ENCODE data around the gene BAZ2A.
"Not testable (repeated sequence)": the region's sequence is repeated elsewhere in the genome, so short reads cannot be mapped to it uniquely, and the experiment has no call there.

BAZ2A gene

GRCh38 chr12:56593909-56594621 is 36.1 kb downstream of the BAZ2A start:
- peak; percentile 67 for DNase-seq

GRCh38 chr12:56591961-56592360 is 38.2 kb downstream of the BAZ2A start:
- DNase-seq: no peak

GRCh38 chr12:56591126-56591525 is 39.0 kb downstream of the BAZ2A start:
- DNase-seq: no peak

- DNase-seq: peak; percentile 30
Measured at GRCh38 chr12:56590237-56590830, 39.8 kb downstream of the BAZ2A start.

GRCh38 chr12:56589783-56590182 is 40.3 kb downstream of the BAZ2A start:
- no peak for DNase-seq

GRCh38 chr12:56585098-56585497 is 45.0 kb downstream of the BAZ2A start:
- no peak for DNase-seq

- DNase-seq: peak; percentile 44
Measured at GRCh38 chr12:56581418-56582145, 48.5 kb downstream of the BAZ2A start.

- no peak for DNase-seq
Measured at GRCh38 chr12:56578983-56579546, 51.1 kb downstream of the BAZ2A start.

- not testable (repeated sequence) for DNase-seq
Measured at GRCh38 chr12:56577248-56577647, 52.9 kb downstream of the BAZ2A start.

GRCh38 chr12:56574210-56574609 is 55.9 kb downstream of the BAZ2A start:
- no peak for DNase-seq

- no peak for DNase-seq
Measured at GRCh38 chr12:56572288-56572687, 57.8 kb downstream of the BAZ2A start.

GRCh38 chr12:56571121-56571520 is 59.0 kb downstream of the BAZ2A start:
- no peak for DNase-seq

GRCh38 chr12:56568146-56568545 is 62.0 kb downstream of the BAZ2A start:
- DNase-seq: no peak

- DNase-seq: no peak
Measured at GRCh38 chr12:56565510-56566101, 64.5 kb downstream of the BAZ2A start.

GRCh38 chr12:56551070-56551469 is 79.1 kb downstream of the BAZ2A start:
- no peak for DNase-seq

- DNase-seq: no peak
Measured at GRCh38 chr12:56546680-56547079, 83.4 kb downstream of the BAZ2A start.
